GM12891 (cell line): ENCODE results near the gene GPC5.
"Not testable (repeated sequence)": the region's sequence is repeated elsewhere in the genome, so short reads cannot be mapped to it uniquely, and the experiment has no call there.

ENCODE experiments used
- PAX5 ChIP-seq: IDR thresholded peaks from 2 replicates; pipeline ENCODE4 v1.6.1; 2011; ENCODE audit warnings: low read length, moderate library complexity, mild to moderate bottlenecking; ENCODE audit not compliant: insufficient read depth, severe bottlenecking
- POLR2A ChIP-seq: IDR thresholded peaks from 2 replicates; pipeline ENCODE4 v1.6.1; 2011; ENCODE audit warnings: low read depth, low read length, control low read depth
- SPI1 ChIP-seq: IDR thresholded peaks from 2 replicates; pipeline ENCODE4 v1.6.1; 2011; ENCODE audit warnings: low read depth, low read length, control low read depth
- TAF1 ChIP-seq: IDR thresholded peaks from 2 replicates; pipeline ENCODE4 v1.6.1; 2011; ENCODE audit warnings: low read depth, low read length, control low read depth

- TF ChIP-seq TAF1, PAX5, POLR2A, SPI1: not testable (repeated sequence)
Measured at GRCh38 chr13:92898946-92899345, 1500.5 kb downstream of the GPC5 start.
